HG02623 (cell line): ENCODE results near the gene ULK4.
"Not testable (repeated sequence)": the region's sequence is repeated elsewhere in the genome, so short reads cannot be mapped to it uniquely, and the experiment has no call there.

Experiments
- ATAC-seq: cut with Tn5 transposase; IDR thresholded peaks from one replicate; pipeline ENCODE4 v1.9.1; 2021; ENCODE audit warnings: moderate library complexity; ENCODE audit not compliant: unreplicated experiment

Gene ULK4

DNA sequence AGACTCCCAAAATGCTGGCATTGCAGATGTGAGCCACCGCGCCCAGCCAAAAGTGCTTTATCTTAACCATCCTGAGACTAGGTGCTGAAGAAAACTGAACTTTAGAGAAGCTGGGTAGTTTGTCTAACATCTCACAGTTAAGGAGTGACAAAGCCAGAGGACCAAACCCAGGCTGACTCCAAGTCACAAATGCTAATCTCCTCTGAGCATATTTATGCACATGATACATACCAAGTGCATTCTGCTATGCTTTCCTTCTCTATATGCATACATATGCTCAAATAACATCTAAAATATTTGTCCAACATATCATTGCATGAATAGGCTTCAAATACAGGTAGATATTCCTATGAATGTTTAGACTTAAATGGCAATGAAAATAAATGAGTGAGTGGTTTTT, 505.7 kb downstream of the ULK4 start:
- no peak for ATAC-seq

DNA sequence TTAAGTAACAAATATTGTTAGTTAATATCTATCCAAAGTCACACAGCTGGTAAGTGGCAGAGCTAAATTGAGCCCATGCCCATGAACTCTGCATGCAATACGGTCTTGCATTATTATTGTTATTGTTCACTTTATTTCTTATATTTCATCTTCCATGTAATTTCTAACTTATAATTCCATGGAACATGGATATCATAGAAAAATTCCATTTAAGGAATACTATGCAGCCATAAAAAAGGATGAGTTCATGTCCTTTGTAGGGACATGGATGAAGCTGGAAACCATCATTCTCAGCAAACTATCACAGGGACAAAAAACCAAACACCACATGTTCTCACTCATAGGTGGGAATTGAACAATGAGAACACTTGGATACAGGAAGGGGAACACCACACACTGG, 508.3 kb downstream of the ULK4 start:
- not testable (repeated sequence) for ATAC-seq

GRCh38 chr3:41450416-41451231, 511.3 kb downstream of the ULK4 start:
- ATAC-seq, result no peak

DNA sequence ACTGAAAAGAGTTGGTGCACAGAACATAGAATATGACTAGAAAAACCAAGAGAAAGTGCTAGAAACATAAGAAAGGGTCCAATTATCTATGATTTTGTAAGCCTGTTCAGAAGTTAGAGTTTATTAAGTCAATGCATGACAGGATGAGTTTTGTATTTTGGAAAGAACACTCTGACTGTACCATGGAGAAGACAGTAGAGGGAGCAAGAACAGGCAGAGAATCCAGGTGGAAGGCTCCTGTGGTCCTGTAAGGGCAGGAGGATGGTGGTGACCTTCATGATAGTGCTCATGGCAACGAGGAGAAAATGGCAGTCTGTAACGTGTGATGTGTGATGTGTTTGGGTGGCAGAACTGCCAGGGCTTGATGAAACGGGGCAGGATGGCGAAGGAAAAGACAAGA, 513.5 kb downstream of the ULK4 start:
- no peak for ATAC-seq

GRCh38 chr3:41447701-41448100, 514.2 kb downstream of the ULK4 start:
- no peak for ATAC-seq

DNA sequence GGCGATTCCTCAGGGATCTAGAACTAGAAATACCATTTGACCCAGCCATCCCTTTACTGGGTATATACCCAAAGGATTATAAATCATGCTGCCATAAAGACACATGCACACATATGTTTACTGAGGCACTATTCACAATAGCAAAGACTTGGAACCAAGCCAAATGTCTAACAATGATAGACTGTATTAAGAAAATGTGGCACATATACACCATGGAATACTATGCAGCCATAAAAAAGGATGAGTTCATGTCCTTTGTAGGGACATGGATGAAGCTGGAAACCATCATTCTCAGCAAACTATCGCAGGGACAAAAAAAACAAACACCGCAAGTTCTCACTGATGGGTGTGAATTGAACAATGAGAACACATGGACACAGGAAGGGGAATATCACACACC, 515.6 kb downstream of the ULK4 start:
- ATAC-seq, result not testable (repeated sequence)

GRCh38 chr3:41441568-41441967, 520.3 kb downstream of the ULK4 start:
- no peak for ATAC-seq

DNA sequence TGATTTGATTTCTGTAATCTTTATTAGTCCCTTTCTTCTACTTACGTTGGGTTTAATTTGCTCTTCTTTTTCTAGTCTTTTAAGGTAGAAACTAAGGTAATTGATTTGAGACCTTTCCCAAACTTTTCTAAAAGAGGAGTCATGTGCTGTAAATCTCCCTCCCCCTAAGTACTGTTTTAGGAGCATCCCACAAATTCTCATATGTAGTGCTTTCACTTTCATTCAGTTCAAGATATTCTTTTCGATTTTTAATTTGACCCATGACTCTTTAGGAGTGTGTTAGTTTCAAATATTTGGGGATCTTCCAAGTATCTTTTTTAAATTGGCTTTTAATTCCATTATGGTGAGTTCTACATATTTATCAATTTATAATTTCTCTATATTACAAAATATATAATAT, 520.8 kb downstream of the ULK4 start:
- ATAC-seq, result no peak

- ATAC-seq, result no peak
Measured at GRCh38 chr3:41436983-41437382, 524.9 kb downstream of the ULK4 start.

- no peak for ATAC-seq
Measured at GRCh38 chr3:41434781-41435180, 527.1 kb downstream of the ULK4 start.

- ATAC-seq, result no peak
Measured at GRCh38 chr3:41431386-41431785, 530.5 kb downstream of the ULK4 start.

- no peak for ATAC-seq
Measured at GRCh38 chr3:41430886-41431285, 531.0 kb downstream of the ULK4 start.

DNA sequence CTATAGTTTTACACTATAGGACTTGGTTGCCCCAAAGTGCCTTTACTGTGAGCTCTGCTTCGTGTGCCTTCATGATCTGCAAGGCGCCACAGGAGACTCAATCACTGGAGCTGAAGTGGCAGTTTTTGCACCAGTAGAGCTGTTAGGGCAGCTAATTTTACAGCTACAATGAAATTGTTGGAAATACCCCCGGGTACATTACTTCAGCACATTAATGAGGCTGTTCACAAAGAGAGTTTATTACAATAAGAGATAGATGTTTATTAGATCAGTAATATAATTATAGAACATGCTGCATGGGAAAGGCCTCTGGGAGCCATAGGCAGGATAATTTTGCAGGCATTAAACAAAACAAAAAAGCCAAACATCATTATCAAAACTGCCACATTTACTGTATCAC, 531.5 kb downstream of the ULK4 start:
- ATAC-seq, result no peak

DNA sequence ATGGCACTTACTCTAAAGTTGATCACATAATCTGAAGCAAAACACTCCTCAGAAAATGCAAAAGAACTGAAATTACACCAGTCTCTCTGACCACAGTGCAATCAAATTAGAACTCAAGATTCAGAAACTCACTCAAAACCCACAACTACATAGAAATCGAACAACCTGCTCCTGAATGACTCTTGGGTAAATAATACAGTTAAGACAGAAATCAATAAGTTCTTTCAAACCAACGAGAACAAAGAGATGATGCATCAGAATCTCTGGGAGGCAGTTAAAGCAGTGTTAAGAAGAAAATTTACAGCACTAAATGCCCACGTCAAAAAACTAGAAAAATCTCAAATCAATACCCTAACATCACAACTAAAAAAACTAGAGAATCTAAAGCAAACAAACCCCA, 535.4 kb downstream of the ULK4 start:
- no peak for ATAC-seq

GRCh38 chr3:41424543-41425300, 537.2 kb downstream of the ULK4 start:
- no peak for ATAC-seq

DNA sequence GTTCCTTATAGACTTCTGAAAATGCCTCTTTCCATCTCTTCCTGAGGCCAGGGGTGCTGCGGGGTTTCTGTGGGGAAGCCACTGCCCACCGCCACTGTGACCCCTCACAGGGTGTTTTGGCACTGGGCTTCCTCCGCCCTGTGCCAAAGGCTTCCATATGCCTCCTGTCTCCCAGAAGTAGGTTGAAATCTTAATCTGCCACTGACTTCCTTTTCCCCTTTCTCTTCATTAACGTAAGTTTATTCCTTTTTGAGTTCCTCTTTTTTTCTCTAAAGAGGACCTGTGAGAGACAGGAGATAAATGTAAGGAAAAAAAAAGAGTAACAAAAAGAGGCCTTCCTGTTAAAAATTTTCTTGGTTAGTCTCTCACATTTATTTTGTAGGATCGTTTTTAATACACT, 542.1 kb downstream of the ULK4 start:
- ATAC-seq, result no peak

DNA sequence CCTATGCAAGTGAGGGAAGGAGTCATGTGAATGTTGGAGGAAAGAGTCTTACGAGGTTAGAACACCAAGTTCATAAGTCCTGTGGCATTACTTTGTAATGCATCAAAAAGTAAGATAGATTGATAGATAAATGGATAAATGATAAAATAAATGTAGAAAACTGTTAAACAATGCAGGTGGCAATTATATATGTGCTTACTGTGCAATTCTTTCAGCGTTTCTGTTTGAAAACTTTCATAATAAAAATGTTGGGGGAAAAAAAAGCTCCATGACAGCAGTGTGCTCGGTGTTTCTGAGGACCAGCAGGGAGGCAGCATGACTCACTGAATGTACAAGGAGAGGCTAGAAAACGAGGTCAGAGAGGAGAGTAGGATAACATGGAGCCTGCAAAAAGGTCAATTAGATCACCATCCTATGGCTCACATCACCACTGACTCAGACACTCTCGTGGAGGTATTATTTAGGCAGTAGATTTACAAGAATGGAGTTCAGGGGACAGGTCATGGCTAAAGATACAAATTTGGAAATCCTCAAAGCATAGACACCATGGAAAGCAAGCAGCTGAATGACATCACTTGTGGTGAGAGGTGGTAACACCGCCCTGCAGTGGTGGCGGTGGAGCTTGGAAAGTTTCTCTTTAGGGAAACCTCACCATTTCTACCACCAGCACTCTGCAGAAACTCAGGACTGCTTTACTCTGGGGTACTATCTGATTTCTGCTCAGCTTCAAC, 542.8 kb downstream of the ULK4 start:
- no peak for ATAC-seq

DNA sequence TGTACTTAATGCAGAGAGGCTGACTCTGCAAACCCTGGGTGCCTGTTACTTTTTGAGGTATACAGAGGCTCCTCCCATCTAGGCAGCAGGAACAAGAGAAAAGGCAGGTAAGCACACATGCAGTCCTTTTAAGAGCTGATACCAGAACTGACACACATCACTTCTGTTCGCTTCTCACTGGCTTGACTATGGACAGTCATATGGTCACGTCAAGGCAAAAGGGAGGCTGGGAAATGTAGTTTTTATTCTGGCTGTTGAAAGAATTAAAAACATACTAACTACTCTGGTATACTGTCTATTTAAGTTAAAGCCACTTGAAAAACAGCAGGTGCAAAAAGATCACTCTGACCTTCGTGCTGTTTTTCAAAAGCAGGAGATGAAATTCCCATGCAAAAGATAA, 544.3 kb downstream of the ULK4 start:
- no peak for ATAC-seq

- no peak for ATAC-seq
Measured at GRCh38 chr3:41411065-41411464, 550.8 kb downstream of the ULK4 start.

GRCh38 chr3:41405466-41405865, 556.4 kb downstream of the ULK4 start:
- no peak for ATAC-seq

DNA sequence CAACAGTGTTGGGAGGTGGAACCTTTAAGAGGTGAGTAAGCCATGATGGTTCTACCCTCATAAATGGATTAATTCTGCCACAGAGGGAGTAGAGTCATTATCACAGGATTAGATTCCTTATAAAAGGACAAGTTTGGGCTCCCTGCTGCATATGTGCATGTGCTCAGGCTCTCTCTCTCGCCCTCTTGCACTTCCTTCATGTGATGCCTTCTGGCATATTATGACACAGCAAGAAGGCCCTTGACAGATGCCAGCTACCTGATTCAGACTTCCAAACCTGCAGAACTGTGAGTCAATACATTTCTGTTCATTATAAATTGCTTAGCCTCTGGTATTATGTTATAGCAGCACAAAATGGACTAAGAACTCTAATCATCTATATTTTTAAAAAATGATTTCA, 557.3 kb downstream of the ULK4 start:
- no peak for ATAC-seq

GRCh38 chr3:41394896-41395295, 567.0 kb downstream of the ULK4 start:
- no peak for ATAC-seq
